CD4-positive, CD25-positive, alpha-beta regulatory T cell (primary cell): ENCODE results near the gene FHL2. TPM values are rescaled to one million over a fixed set of nuclear protein-coding genes. Genes with fewer than 3 reads are reported as not detected.
A peak's percentile ranks its signal among the peaks of the same experiment; 100 is the strongest.

Experiments used
- ATAC-seq, 2 donors: fragments of 150-1000 bp; cut with Tn5 transposase; one replicate each; pipeline ENCODE4 v1.10.0; 2021; ENCODE audit warnings: low read depth in 2 of 2, moderate number of reproducible peaks in 2 of 2, moderate library complexity in 1 of 2
- DNase-seq, 3 donors: peaks; one replicate each; pipeline versions ENCODE4 v3.0.0 to v3.0.0-alpha.2; 2012 to 2022; ENCODE audit warnings: mixed read lengths in 1 of 3
- H3K27ac ChIP-seq: one replicate; pipeline ENCODE4 v1.7.0; 2013; ENCODE audit warnings: mild to moderate bottlenecking, low read length; ENCODE audit not compliant: insufficient read depth, poor library complexity, severe bottlenecking
- H3K27me3 ChIP-seq: one replicate; pipeline ENCODE4 v1.7.0; 2013; ENCODE audit warnings: low read length; ENCODE audit not compliant: control insufficient read depth, insufficient read depth
- H3K36me3 ChIP-seq: one replicate; pipeline ENCODE4 v1.7.0; 2013; ENCODE audit warnings: mild to moderate bottlenecking, low read length, moderate library complexity; ENCODE audit not compliant: control insufficient read depth, insufficient read depth
- H3K4me1 ChIP-seq: 2 replicates; pipeline ENCODE4 v1.7.0; 2013; ENCODE audit warnings: mild to moderate bottlenecking, low read length; ENCODE audit not compliant: insufficient read depth, control insufficient read depth, poor library complexity, severe bottlenecking
- H3K4me3 ChIP-seq: one replicate; pipeline ENCODE4 v1.7.0; 2013; ENCODE audit warnings: low read depth, mild to moderate bottlenecking, low read length, moderate library complexity
- H3K9me3 ChIP-seq, 2 experiments: 1 replicate in 1 of 2; 2 replicates in 1 of 2; pipeline ENCODE4 v1.7.0; 2013; ENCODE audit warnings: low read length in 2 of 2, mild to moderate bottlenecking in 1 of 2, moderate library complexity in 1 of 2; ENCODE audit not compliant: control insufficient read depth in 2 of 2
- H3K27ac Mint-ChIP-seq, 3 donors: one replicate each; pipeline ENCODE4 v1.8.0; 2020 to 2022; ENCODE audit warnings: mild to moderate bottlenecking in 3 of 3, mixed read lengths in 3 of 3, moderate library complexity in 2 of 3
- H3K27me3 Mint-ChIP-seq: one replicate; pipeline ENCODE4 v1.8.0; 2022; ENCODE audit warnings: mild to moderate bottlenecking, mixed read lengths
- H3K36me3 Mint-ChIP-seq: one replicate; pipeline ENCODE4 v1.8.0; 2020; ENCODE audit warnings: mixed read lengths
- H3K4me1 Mint-ChIP-seq, 4 donors: one replicate each; pipeline ENCODE4 v1.8.0; 2020 to 2022; ENCODE audit warnings: mixed read lengths in 4 of 4, mild to moderate bottlenecking in 1 of 4
- H3K4me3 Mint-ChIP-seq, 4 donors: one replicate each; pipeline ENCODE4 v1.8.0; 2020 to 2022; ENCODE audit warnings: mild to moderate bottlenecking in 4 of 4, mixed read lengths in 4 of 4, moderate library complexity in 3 of 4
- H3K9me3 Mint-ChIP-seq, 7 donors: one replicate each; pipeline ENCODE4 v1.8.0; 2020 to 2022; ENCODE audit warnings: mixed read lengths in 7 of 7, mild to moderate bottlenecking in 3 of 7, moderate library complexity in 2 of 7
- polyA plus RNA-seq, 4 donors: library from polyadenylated mRNA; unstranded; fragments of 300-500 nt; fragmentation: Illumina TruSeq; gene quantifications; one replicate each; pipeline ENCODE4 v1.2.3, GENCODE V29; 2021
- total RNA-seq: library from RNA; stranded (reverse); gene quantifications from one replicate; pipeline ENCODE4 v1.2.3, GENCODE V29; 2022

The FHL2 gene
- total and polyA plus RNA-seq, 5 donors from 2014 or later: 0.57 to 2.0 (median 1.1) TPM

DNA sequence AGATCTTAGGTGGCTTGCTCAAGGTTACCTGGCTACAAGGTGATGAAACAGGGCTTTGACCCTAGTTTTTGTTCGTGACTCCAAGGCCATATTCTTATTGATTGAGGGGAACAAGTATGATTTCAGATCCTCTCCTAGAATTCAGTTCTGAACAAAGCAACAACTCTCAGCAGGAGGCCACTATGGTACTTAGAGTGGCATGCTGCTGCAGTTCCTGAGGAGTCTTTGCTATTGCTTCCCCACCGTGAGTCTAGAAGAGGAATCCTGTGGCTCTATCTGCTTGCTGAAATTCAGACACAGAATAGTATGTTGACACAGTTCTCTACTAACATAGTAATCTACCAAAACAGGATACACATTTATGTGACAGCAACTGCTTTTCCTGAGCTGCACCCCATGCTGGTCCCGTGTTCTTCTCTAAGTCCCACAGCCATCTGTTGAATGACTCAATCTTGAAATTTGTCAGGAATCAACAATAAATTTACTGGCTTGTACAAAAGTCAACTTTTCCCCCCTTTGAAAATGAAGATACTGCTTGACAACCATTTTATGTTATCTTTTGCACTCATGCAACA, 73.4 kb downstream of the FHL2 start:
- Histone ChIP-seq H3K9me3 (no peaks in the 10 kb centered on the region), H3K4me1 (peaks cover 21% of the 10 kb centered on the region), H3K4me3 (no peak overlapping the region), H3K36me3 (peaks cover 10% of the 10 kb centered on the region), H3K27ac (no peak overlapping the region), H3K27me3 (no peaks in the 10 kb centered on the region)
- H3K4me3 Mint-ChIP-seq: peak overlapping the region in 1 of 4 donors; percentile 30
- peaks cover 17% of the 10 kb centered on the region for H3K36me3 Mint-ChIP-seq
- H3K27ac Mint-ChIP-seq: peak overlapping the region; percentile 31 to 40 (median 37)
- no peaks in the 10 kb centered on the region for H3K27me3 Mint-ChIP-seq
- no peak for ATAC-seq
- DNase-seq: no peak
- H3K9me3 Mint-ChIP-seq: no peaks in the 10 kb centered on the region
- H3K4me1 Mint-ChIP-seq: peaks cover 26 to 73% (median 46%) of the 10 kb centered on the region in 4 donors

DNA sequence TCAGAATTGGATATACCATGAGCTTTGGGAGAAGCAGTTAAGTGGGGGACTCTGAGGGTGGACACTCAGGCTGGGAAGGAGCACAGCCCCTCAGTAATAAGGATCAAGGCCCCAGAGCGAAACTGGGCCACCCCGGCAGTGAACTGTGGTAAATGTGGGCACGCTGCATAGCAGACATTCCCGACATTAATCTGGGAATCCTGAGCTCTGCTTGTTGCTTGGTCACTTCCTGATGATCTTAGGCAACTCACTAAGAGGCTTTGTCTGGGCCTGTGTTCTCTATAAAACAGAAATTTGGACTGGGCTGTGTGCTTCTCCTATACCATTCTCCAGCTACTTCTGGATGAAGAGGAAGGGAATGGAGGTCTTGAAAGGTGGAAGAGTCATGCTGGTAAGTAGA, 74.1 kb downstream of the FHL2 start:
- peaks cover 10% of the 10 kb centered on the region for H3K36me3 ChIP-seq
- Mint-ChIP-seq H3K27me3 (no peaks in the 10 kb centered on the region), H3K9me3 (no peaks in the 10 kb centered on the region), H3K36me3 (peaks cover 17% of the 10 kb centered on the region), H3K4me1 (peaks cover 33 to 72% (median 45%) of the 10 kb centered on the region in 4 donors), H3K27ac (peak overlapping the region in 1 of 3 donors; percentile 31), H3K4me3 (peak overlapping the region in 1 of 4 donors; percentile 30)
- no peaks in the 10 kb centered on the region for H3K27me3 ChIP-seq
- no peak overlapping the region for H3K27ac ChIP-seq
- no peak for DNase-seq
- H3K4me1 ChIP-seq: peaks cover 15% of the 10 kb centered on the region
- ATAC-seq: no peak
- H3K4me3 ChIP-seq: no peak overlapping the region
- H3K9me3 ChIP-seq: no peaks in the 10 kb centered on the region

DNA sequence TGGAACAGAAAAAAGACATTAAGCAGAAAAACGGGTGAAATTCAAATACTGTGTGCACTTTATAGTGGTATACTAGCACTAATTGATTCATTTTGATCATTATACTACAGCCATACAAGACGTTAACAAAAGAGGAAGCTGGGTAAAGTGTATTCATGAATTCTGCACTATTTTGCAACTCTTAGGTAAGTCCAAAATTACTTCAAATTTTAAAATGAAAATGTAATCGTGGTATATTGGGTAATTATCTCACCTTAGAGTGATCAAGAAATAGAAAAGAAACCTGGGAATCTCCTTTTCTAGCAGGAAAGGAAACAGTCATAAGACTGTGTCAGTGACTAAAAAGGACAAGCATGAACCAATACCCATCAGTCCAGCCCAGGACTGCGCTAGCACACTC, 74.8 kb downstream of the FHL2 start:
- H3K36me3 Mint-ChIP-seq: peaks cover 17% of the 10 kb centered on the region
- Histone ChIP-seq H3K9me3 (no peaks in the 10 kb centered on the region), H3K36me3 (peaks cover 10% of the 10 kb centered on the region), H3K4me1 (peaks cover 15% of the 10 kb centered on the region), H3K27me3 (no peaks in the 10 kb centered on the region), H3K4me3 (no peak overlapping the region), H3K27ac (no peak overlapping the region)
- peaks cover 33 to 70% (median 43%) of the 10 kb centered on the region in 4 donors for H3K4me1 Mint-ChIP-seq
- no peak overlapping the region for H3K4me3 Mint-ChIP-seq
- H3K9me3 Mint-ChIP-seq: no peaks in the 10 kb centered on the region
- H3K27me3 Mint-ChIP-seq: no peaks in the 10 kb centered on the region
- DNase-seq (no peak), ATAC-seq (no peak)
- peak overlapping the region in 1 of 3 donors; percentile 55 for H3K27ac Mint-ChIP-seq

DNA sequence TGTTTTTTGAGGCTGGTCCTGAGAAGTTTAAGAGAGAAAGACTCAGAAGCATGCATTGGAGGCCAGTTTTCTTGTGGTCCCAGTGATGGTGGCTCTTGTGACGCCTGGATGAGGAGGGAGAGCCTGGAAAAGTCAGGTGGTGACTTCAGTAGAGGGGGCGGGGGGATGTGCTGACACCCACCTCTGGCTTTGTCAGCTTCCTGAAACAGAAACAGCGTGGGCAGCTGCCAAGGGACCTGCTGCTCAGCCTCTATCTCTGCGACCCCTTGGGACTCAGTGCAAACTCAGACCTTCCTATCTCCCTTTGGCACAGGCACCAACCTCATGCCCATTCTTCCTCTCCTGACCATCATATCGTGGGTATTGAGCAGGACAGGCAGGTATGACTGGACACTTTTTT, 75.7 kb downstream of the FHL2 start:
- no peak overlapping the region for H3K4me3 ChIP-seq
- Mint-ChIP-seq H3K9me3 (no peaks in the 10 kb centered on the region), H3K27ac (peak overlapping the region; percentile 27 to 57 (median 33)), H3K36me3 (peaks cover 20% of the 10 kb centered on the region), H3K27me3 (no peaks in the 10 kb centered on the region), H3K4me3 (peak overlapping the region in 1 of 4 donors; percentile 27), H3K4me1 (peaks cover 27 to 66% (median 36%) of the 10 kb centered on the region in 4 donors)
- ATAC-seq: no peak
- no peaks in the 10 kb centered on the region for H3K27me3 ChIP-seq
- H3K36me3 ChIP-seq: peaks cover 10% of the 10 kb centered on the region
- DNase-seq: no peak
- H3K27ac ChIP-seq: no peak overlapping the region
- no peaks in the 10 kb centered on the region for H3K9me3 ChIP-seq
- peaks cover 5% of the 10 kb centered on the region for H3K4me1 ChIP-seq

DNA sequence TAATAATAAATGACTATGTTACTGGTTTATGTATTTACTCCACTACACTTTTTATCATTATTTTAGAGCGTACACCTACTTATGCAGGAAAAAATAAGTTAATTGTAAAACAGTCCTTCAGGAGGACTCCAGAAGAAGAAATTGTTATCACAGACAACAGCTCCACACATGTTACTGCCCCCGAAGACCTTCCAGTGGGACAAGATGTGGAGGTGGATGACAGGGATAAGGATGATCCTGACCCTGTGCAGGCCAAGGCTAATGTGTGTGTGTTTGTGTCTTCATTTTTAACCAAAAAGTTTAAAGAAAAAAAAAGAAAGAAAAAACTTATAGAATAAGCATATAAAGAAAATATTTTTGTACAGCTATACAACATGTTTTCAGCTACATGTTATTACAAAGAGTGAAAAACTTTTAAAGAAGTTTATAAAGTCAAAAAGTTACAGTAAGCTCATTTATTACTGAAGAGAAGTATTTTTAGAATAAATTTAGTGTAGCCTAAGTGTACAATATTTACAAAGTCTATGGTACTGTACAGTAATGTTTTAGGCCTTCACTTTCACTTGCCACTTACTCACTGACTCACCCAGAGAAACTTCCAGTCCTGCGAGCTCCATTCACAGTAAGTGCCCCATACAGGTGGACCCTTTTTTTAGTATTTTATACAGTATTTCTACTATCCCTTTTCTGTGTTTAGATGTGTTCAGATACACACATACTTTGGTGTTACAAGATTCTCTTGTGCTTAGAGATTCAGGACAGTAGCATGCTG, 76.8 kb downstream of the FHL2 start:
- Histone ChIP-seq H3K9me3 (no peaks in the 10 kb centered on the region), H3K27me3 (no peaks in the 10 kb centered on the region), H3K4me1 (no peaks in the 10 kb centered on the region), H3K36me3 (peaks cover 10% of the 10 kb centered on the region), H3K4me3 (no peak overlapping the region), H3K27ac (no peak overlapping the region)
- Mint-ChIP-seq H3K27me3 (no peaks in the 10 kb centered on the region), H3K4me3 (no peak overlapping the region), H3K36me3 (peaks cover 27% of the 10 kb centered on the region), H3K27ac (no peak overlapping the region), H3K4me1 (peaks cover 25 to 65% (median 31%) of the 10 kb centered on the region in 4 donors), H3K9me3 (no peaks in the 10 kb centered on the region)
- ATAC-seq (no peak), DNase-seq (no peak)

DNA sequence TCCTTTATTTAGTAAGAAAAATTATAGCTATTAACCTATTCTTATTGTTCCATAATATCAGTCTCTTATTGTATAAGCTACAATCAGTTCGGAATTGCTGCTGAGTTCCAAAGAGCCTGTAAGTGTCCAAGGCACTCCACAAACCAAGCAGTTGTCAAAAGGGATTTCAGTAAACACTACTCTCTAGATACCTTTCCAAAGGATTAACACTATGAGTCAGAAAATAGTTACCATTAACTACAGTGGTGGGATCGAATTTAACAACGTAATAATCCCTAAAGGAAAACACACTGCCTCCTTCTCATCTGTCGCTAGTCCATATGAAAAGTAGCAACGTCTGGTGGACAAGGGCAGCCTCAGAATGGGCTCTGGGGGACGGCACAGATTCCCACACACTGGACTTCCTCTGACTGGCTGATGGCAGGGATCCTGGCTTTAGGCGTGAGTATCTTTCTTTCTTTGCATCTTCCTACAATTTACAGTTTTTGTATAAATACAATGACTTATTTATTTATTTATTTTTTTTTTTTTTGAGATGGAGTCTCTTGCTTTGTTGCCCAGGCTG, 78.1 kb downstream of the FHL2 start:
- Histone ChIP-seq H3K4me3 (no peak overlapping the region), H3K4me1 (no peaks in the 10 kb centered on the region), H3K27me3 (no peaks in the 10 kb centered on the region), H3K36me3 (peaks cover 10% of the 10 kb centered on the region), H3K27ac (no peak overlapping the region), H3K9me3 (no peaks in the 10 kb centered on the region)
- DNase-seq (no peak), ATAC-seq (no peak)
- Mint-ChIP-seq H3K4me3 (no peak overlapping the region), H3K27me3 (no peaks in the 10 kb centered on the region), H3K4me1 (peaks cover 14 to 64% (median 31%) of the 10 kb centered on the region in 4 donors), H3K36me3 (peaks cover 27% of the 10 kb centered on the region), H3K27ac (no peak overlapping the region), H3K9me3 (no peaks in the 10 kb centered on the region)

DNA sequence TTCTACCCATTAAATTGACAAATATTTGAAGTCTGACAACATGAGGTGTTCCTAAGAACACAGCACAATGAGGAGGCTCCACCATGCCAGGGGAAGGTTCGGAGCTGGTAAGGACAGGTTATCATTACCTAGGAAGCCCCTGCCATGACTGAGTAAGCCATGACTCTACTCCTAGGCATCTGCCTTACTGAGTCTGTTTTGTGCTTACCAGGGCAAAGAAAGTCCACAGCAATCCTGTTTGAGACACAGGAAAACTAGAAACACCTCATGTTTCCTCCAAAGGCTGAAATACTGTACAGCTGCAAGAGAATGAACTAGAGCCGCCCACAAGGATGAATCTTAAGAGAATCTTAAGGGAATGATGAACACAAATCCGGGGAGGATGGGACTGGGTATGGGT, 80.9 kb downstream of the FHL2 start:
- peaks cover 11 to 47% (median 29%) of the 10 kb centered on the region in 4 donors for H3K4me1 Mint-ChIP-seq
- Histone ChIP-seq H3K36me3 (peaks cover 5% of the 10 kb centered on the region), H3K9me3 (no peaks in the 10 kb centered on the region), H3K27ac (no peak overlapping the region), H3K4me1 (peaks cover 3% of the 10 kb centered on the region), H3K4me3 (no peak overlapping the region), H3K27me3 (no peaks in the 10 kb centered on the region)
- H3K9me3 Mint-ChIP-seq: no peaks in the 10 kb centered on the region
- no peak overlapping the region for H3K4me3 Mint-ChIP-seq
- no peak for ATAC-seq
- no peaks in the 10 kb centered on the region for H3K27me3 Mint-ChIP-seq
- peaks cover 20% of the 10 kb centered on the region for H3K36me3 Mint-ChIP-seq
- DNase-seq: no peak
- peak overlapping the region in 1 of 3 donors; percentile 12 for H3K27ac Mint-ChIP-seq
